GM19463 (cell line): Measurements from ENCODE around the gene ZNF648.
A peak's percentile ranks its signal among the peaks of the same experiment; 100 is the strongest.
"Not testable (repeated sequence)": the region's sequence is repeated elsewhere in the genome, so short reads cannot be mapped to it uniquely, and the experiment has no call there.

Source experiments
- ATAC-seq: cut with Tn5 transposase; IDR thresholded peaks from one replicate; pipeline ENCODE4 v1.9.1; 2021; ENCODE audit warnings: mild to moderate bottlenecking, moderate library complexity; ENCODE audit not compliant: unreplicated experiment

Gene ZNF648

GRCh38 chr1:182061594-182061993 is at the start of gene ZNF648:
TSS of gene ZNF648 (minus strand) at chr1:182061712. CDS start at chr1:182058010, 3,702 bp downstream.
- ATAC-seq = no peak

GRCh38 chr1:182110635-182111034 is 49.1 kb upstream of the ZNF648 start:
- ATAC-seq = no peak

GRCh38 chr1:182109771-182110170 is 48.3 kb upstream of the ZNF648 start:
- ATAC-seq = no peak

- no peak for ATAC-seq
Observed at GRCh38 chr1:182107209-182107608, 45.7 kb upstream of the ZNF648 start.

GRCh38 chr1:182102043-182102416 is 40.5 kb upstream of the ZNF648 start:
- no peak for ATAC-seq

- ATAC-seq = no peak
Observed at GRCh38 chr1:182101415-182102042, 40.0 kb upstream of the ZNF648 start.

- ATAC-seq = no peak
Observed at GRCh38 chr1:182098301-182098700, 36.8 kb upstream of the ZNF648 start.

- ATAC-seq = no peak
Observed at GRCh38 chr1:182095946-182096345, 34.4 kb upstream of the ZNF648 start.

- not testable (repeated sequence) for ATAC-seq
Observed at GRCh38 chr1:182094514-182095005, 33.0 kb upstream of the ZNF648 start.

- no peak for ATAC-seq
Observed at GRCh38 chr1:182093781-182094180, 32.3 kb upstream of the ZNF648 start.

GRCh38 chr1:182092336-182092735 is 30.8 kb upstream of the ZNF648 start:
- ATAC-seq = no peak

- ATAC-seq = no peak
Observed at GRCh38 chr1:182091083-182091482, 29.6 kb upstream of the ZNF648 start.

- ATAC-seq = no peak
Observed at GRCh38 chr1:182087719-182088350, 26.3 kb upstream of the ZNF648 start.

GRCh38 chr1:182087304-182087703 is 25.8 kb upstream of the ZNF648 start:
- no peak for ATAC-seq

GRCh38 chr1:182086620-182087019 is 25.1 kb upstream of the ZNF648 start:
- no peak for ATAC-seq

GRCh38 chr1:182086136-182086535 is 24.6 kb upstream of the ZNF648 start:
- no peak for ATAC-seq

GRCh38 chr1:182085726-182086125 is 24.2 kb upstream of the ZNF648 start:
- ATAC-seq = no peak

GRCh38 chr1:182084487-182085316 is 23.2 kb upstream of the ZNF648 start:
- peak; percentile 84 for ATAC-seq

- ATAC-seq = no peak
Observed at GRCh38 chr1:182083851-182084486, 22.5 kb upstream of the ZNF648 start.

- ATAC-seq = no peak
Observed at GRCh38 chr1:182080955-182081582, 19.6 kb upstream of the ZNF648 start.

GRCh38 chr1:182080040-182080439 is 18.5 kb upstream of the ZNF648 start:
- ATAC-seq = no peak
